ENCODE results near the gene TAF9. TPM values are rescaled to one million over a fixed set of nuclear protein-coding genes. Genes with fewer than 3 reads are reported as not detected.
"Not testable (repeated sequence)": the region's sequence is repeated elsewhere in the genome, so short reads cannot be mapped to it uniquely, and the experiment has no call there.

Gene TAF9
- total RNA-seq, 4 donors from 2014 or later: 27.1 to 37.1 (median 32.9) TPM

DNA sequence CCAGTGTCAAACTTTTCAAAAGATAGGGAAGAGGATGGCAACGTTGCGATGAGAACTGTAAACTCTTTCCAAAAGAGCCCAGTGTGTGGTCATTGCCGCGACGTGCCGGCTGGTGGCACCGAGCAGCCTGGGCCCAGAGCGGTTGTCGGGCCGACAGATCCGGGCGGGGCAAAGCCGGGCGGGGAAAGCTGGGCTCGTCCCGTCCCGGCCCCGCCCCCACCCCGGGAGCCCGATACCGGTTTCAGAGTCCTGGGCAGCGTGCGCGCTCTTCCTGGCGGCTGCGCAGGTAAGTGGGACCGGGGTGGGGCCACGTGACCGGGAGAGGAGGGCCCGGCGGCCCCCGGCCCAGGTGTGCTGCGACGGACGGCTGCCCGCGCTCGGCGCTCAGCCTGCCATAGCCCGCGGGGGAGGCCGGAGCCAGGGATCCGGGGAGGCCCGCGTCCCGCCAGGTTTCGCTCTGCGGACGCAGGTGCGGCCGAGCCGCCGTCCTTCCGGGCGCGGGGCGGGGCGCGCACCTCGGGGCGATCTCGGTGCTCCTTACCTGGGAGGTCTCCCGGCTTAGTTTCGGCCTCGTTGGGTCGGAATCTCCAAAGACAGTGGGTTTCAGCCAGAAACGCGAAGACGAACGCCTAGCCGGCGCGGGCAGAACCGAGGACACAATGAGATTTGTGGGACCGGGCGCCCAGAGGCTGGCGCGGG is 45.7 kb upstream of the TAF9 start, which contains the start of gene MARVELD2:
Gene MARVELD2 (plus strand): TSS at position 232 of the 699 bp plus-strand sequence. CDS start 4,270 bp downstream, outside the sequence.
- Histone ChIP-seq H3K36me3 (peaks cover 0 to 23% (median 0%) of the 10 kb centered on the region in 3 donors), H3K4me3 (peak within 1 kb of the TSS; percentile 47 to 88 (median 66)), H3K9me3 (no peaks in the 10 kb centered on the region), H3K27me3 (no peaks in the 10 kb centered on the region), H3K27ac (peak within 1 kb of the TSS; percentile 14 to 96 (median 80)), H3K4me1 (no peaks in the 10 kb centered on the region)
- DNase-seq: peak; percentile 59 to 96 (median 94)
- TF ChIP-seq POLR2A (IDR thresholded peaks at IDR 0.05) (peak; percentile 74 to 80), CTCF (IDR thresholded peaks at IDR 0.05) (peak in 4 of 6 experiments; percentile 37 to 85 (median 76))

GRCh38 chr5:69404659-69405330 is 35.5 kb upstream of the TAF9 start:
- H3K36me3 ChIP-seq: peaks cover 0 to 41% (median 0%) of the 10 kb centered on the region in 3 donors
- H3K9me3 ChIP-seq: no peaks in the 10 kb centered on the region
- H3K27me3 ChIP-seq: no peaks in the 10 kb centered on the region
- TF ChIP-seq CTCF (IDR thresholded peaks at IDR 0.05): no peak
- no peak for TF ChIP-seq POLR2A (IDR thresholded peaks at IDR 0.05)
- no peaks in the 10 kb centered on the region for H3K4me1 ChIP-seq
- no peak overlapping the region for H3K27ac ChIP-seq
- no peak for DNase-seq
- H3K4me3 ChIP-seq: no peak overlapping the region

DNA sequence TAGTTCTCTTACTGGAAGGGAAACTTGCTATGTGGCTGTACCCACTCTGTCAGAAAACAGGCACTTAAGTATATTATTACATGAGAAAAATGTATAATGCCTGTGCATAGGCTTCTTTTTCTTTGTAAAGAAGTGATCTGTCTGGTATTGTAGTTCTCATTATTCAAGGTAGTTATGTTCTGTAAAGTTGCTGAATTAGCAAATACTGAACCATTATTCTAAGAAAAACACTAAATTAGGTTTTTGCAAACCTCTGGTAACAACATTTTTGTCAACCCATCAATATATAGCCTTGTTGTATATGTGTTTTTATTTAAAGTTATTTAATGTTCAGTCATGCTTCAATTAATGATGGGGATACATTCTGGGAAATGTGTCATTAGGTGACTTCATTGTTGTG is 9.1 kb upstream of the TAF9 start:
- DNase-seq: no peak
- H3K4me3 ChIP-seq: no peak overlapping the region
- H3K9me3 ChIP-seq: no peaks in the 10 kb centered on the region
- TF ChIP-seq CTCF (IDR thresholded peaks at IDR 0.05): no peak
- no peak for TF ChIP-seq POLR2A (IDR thresholded peaks at IDR 0.05)
- H3K36me3 ChIP-seq: peaks cover 0 to 60% (median 0%) of the 10 kb centered on the region in 3 donors
- no peaks in the 10 kb centered on the region for H3K4me1 ChIP-seq
- H3K27ac ChIP-seq: no peak overlapping the region
- no peaks in the 10 kb centered on the region for H3K27me3 ChIP-seq

DNA sequence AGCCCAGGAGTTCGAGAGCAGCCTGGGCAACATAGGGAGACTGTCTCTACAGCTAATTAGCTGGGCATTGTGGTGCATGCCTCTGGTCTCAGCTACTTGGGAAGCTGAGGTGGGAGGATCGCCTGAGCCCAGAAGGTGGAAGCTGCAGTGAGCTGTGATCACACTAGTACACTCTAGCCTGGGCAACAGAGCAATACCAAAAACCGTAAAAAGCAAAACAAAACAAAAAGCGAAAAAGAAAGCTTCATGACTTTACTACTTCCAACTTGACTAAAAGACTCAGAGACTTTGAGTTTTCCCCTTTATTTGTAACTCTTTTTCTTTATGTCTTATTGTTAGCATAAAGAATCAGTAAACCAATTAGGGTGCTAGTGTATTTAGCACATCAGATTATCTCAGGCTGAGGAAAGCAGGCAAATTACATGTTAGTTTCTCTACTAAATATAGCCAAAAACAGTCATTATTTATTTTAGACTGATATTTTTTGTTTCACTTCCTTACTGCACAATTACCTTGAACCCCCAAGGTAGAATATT is 5.7 kb upstream of the TAF9 start:
- DNase-seq: no peak
- Histone ChIP-seq H3K4me3 (no peak overlapping the region), H3K4me1 (peaks cover 0 to 16% (median 4%) of the 10 kb centered on the region in 4 donors), H3K27ac (no peak overlapping the region), H3K9me3 (no peaks in the 10 kb centered on the region), H3K27me3 (no peaks in the 10 kb centered on the region), H3K36me3 (peaks cover 0 to 34% (median 0%) of the 10 kb centered on the region in 3 donors)
- TF ChIP-seq POLR2A (IDR thresholded peaks at IDR 0.05) (no peak), CTCF (IDR thresholded peaks at IDR 0.05) (no peak)

- TF ChIP-seq POLR2A (IDR thresholded peaks at IDR 0.05): no peak
- no peak for TF ChIP-seq CTCF (IDR thresholded peaks at IDR 0.05)
- Histone ChIP-seq H3K27me3 (no peaks in the 10 kb centered on the region), H3K27ac (no peak overlapping the region), H3K4me1 (peaks cover 0 to 29% (median 6%) of the 10 kb centered on the region in 4 donors), H3K36me3 (peaks cover 0 to 21% (median 0%) of the 10 kb centered on the region in 3 donors), H3K4me3 (no peak overlapping the region), H3K9me3 (no peaks in the 10 kb centered on the region)
- no peak for DNase-seq
These were observed 3.1 kb upstream of the TAF9 start for GRCh38 chr5:69372394-69372793.

GRCh38 chr5:69370335-69370734 is 1.0 kb upstream of the TAF9 start:
- Histone ChIP-seq H3K4me3 (peak overlapping the region; percentile 76 to 85 (median 79)), H3K36me3 (peaks cover 0 to 25% (median 0%) of the 10 kb centered on the region in 3 donors), H3K4me1 (peaks cover 0 to 29% (median 6%) of the 10 kb centered on the region in 4 donors), H3K27ac (peak overlapping the region in 3 of 4 donors; percentile 92 to 96 (median 94))
- not testable (repeated sequence) for H3K9me3 ChIP-seq, H3K27me3 ChIP-seq, DNase-seq

Data from Peyer's patch (tissue), 4 donors.